Activated naive CD4-positive, alpha-beta T cell treated with anti-CD3 and anti-CD28 coated beads, Interleukin-2, amount 50 U/mL, for 72 hours (primary cell): ENCODE data around the gene MED15. TPM values are rescaled to one million over a fixed set of nuclear protein-coding genes. Genes with fewer than 3 reads are reported as not detected.
"Not testable (repeated sequence)": the region's sequence is repeated elsewhere in the genome, so short reads cannot be mapped to it uniquely, and the experiment has no call there.

Experiments
- ATAC-seq, 2 donors: fragments of 150-1000 bp; cut with Tn5 transposase; 2 replicates each; pipeline ENCODE4 v1.10.0; 2021; ENCODE audit warnings: mild to moderate bottlenecking in 2 of 2, moderate library complexity in 2 of 2
- DNase-seq, 2 donors: peaks; one replicate each; pipeline ENCODE4 v3.0.0; 2021 to 2022; ENCODE audit warnings: low spot score in 2 of 2
- H3K27ac Mint-ChIP-seq, 2 donors: one replicate each; pipeline ENCODE4 v1.8.0; 2022; ENCODE audit warnings: mild to moderate bottlenecking in 2 of 2, mixed read lengths in 2 of 2
- H3K36me3 Mint-ChIP-seq, 2 donors: one replicate each; pipeline ENCODE4 v1.8.0; 2022; ENCODE audit warnings: mixed read lengths in 2 of 2
- H3K9me3 Mint-ChIP-seq, 2 donors: one replicate each; pipeline ENCODE4 v1.8.0; 2022; ENCODE audit warnings: mixed read lengths in 2 of 2
- total RNA-seq, 2 donors: library from RNA; stranded (reverse); gene quantifications; one replicate each; pipeline ENCODE4 v1.2.3, GENCODE V29; 2022

MED15 gene
- total RNA-seq, 2 donors from 2014 or later = 88.9 to 137 TPM

DNA sequence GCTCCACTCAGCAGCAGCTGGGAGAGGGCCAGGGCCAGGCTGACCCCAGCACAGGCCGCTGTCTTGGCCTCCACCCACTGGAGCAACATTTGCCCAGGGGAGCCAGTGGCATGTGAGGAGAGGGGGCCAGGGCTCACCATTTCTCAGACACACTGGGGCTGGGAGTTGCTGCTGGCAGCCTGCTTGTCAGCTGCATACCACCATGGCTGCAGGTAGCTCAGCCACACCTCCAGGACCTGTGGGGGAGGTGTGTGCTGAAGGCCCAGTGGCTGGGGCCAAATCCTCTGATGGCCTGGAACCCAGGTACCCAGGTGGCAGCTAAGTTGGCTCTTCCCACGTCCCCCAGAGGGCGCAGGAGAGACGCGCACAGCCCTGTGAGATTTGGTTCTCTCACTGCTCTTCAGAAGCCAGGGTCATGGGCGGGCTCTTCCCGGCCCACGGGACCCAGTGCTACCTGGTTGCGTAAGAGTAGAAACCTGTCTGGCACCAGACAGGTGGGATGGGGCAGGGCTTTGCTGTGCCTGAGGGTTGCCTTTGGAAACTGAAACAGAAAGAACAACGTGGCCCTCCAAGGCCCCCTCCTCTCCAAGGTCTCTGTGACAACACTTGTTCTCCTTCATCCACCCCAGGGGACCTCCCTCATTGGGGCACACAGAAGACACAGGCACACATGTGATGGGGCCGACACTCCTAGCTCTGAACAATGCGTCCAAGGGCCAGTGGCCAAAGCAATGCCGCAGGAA is 98.8 kb downstream of the MED15 start:
- H3K36me3 Mint-ChIP-seq = no peaks in the 10 kb centered on the region
- DNase-seq (peak in 1 of 2 donors; percentile 74), ATAC-seq (peak; percentile 77 to 86)
- no peaks in the 10 kb centered on the region for H3K9me3 Mint-ChIP-seq
- peak overlapping the region in 1 of 2 donors; percentile 4 for H3K27ac Mint-ChIP-seq

DNA sequence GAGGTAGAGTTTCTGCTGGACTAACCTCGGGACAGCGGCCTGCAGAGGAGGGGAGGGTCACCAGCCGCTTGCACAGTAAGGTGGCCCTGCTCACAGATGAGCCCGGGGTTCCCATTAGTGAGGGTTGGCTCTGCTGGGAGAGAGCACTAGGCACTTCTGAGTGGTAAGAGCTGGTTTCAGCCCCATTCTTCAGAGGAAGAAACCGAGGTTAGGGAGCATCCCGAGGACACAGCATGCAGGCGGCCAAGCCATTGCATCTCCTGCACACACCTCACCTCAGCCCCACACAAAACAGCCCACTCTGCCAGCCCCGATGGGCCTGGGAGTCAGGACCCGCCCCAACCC is 99.3 kb downstream of the MED15 start:
- Mint-ChIP-seq H3K9me3 (no peaks in the 10 kb centered on the region), H3K36me3 (no peaks in the 10 kb centered on the region), H3K27ac (no peak overlapping the region)
- no peak for ATAC-seq
- no peak for DNase-seq

DNA sequence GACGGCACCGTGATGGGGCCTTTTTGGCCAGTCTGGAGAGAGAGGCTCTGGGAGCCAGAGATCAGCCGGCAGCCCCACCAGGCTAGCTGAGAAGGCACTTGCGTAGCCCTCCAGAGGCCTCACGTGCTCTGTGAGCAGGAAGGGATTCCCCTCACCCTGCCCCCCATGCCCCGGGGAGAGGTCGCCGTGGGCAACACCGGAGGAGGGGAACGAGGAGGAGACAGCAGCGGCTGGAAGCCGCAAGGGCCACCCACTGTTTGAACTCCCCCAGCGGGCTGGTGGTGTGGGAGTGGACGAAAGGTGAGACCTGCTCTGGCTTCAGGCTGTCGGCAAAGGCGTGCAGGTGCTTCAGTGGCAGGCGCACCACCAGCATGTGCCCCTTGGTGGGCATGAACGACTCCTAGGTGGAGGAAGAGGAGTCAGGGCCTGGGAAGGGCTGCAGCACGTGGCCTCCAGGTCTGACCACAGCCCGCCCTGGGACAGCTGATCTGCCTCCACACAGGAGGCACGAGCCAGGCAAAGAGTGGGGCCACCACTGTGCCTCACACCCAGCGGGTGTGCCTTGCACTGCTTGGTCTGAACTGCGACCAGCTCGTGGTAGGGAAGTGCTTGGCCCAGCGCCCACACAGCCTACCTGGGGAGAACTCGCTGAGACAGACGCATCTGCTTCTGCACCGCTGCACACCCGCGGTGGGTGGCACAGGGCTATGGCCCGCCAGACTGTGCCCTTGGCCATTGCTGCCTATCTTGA is 99.9 kb downstream of the MED15 start:
- DNase-seq (no peak), ATAC-seq (no peak)
- H3K9me3 Mint-ChIP-seq = no peaks in the 10 kb centered on the region
- no peak overlapping the region for H3K27ac Mint-ChIP-seq
- H3K36me3 Mint-ChIP-seq = no peaks in the 10 kb centered on the region

DNA sequence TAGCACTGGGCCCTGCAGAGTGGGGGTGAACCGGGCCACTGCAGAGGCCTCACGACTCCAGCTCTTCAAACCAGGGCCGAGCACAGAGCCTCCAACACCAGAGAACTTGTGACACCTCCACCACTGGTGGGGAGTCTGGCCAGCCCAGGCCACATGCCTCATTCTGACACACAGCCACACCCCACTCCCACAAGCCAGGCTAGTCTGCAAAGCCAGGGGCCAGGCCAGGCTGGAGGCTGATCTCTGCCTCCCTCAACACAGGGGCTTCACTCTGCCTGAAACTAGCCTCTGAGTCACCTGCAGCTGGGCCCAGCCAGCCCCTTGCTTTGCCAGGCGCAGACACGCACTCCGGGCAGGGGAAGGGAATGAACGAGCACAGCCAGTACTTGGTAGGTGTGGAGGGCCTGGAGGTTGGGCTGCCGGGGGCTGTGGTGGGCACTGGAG is 102.9 kb downstream of the MED15 start:
- no peak overlapping the region for H3K27ac Mint-ChIP-seq
- H3K9me3 Mint-ChIP-seq = no peaks in the 10 kb centered on the region
- H3K36me3 Mint-ChIP-seq = no peaks in the 10 kb centered on the region
- no peak for DNase-seq
- no peak for ATAC-seq

DNA sequence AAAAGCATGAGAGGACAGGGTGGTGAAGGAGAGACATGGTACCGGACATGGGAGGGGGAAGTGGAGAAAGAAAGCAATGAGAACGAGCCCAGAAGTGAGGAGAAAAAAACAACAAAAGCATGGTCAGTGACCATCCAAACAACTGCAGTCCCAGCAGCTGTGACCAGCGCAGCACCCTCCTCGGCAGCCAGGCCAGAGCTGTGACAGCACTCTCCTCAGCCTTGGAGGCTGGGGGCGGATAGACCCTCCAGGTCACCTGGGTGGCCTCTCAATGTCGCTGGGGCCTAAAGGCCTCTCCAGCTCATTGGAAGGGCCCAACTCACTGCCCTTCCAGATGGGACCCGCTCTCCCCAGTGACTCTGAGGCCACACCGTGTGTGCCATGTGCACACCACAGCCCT is 103.3 kb downstream of the MED15 start:
- ATAC-seq (no peak), DNase-seq (no peak)
- Mint-ChIP-seq H3K36me3 (no peaks in the 10 kb centered on the region), H3K9me3 (no peaks in the 10 kb centered on the region), H3K27ac (no peak overlapping the region)

DNA sequence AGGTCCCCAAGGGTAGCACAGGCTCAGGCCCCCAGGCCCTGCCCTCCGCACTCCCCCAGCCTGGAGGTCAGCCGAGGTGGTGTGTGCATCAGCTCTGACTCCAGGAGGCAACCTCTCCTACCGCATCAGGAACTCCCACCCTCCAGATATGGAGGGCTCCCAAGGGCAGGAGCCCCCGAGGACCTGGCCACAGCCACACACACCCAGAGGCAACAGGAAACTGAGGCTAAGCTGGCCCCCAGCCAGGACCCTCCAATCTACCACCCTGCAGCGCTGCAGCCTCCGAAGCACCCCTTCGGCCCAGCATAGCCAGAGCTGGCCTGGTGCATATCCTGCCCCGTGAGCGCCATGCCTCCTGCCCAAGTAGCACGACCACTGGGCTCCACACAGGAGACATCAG is 104.0 kb downstream of the MED15 start:
- Mint-ChIP-seq H3K36me3 (no peaks in the 10 kb centered on the region), H3K27ac (no peak overlapping the region), H3K9me3 (no peaks in the 10 kb centered on the region)
- DNase-seq (no peak), ATAC-seq (no peak)

DNA sequence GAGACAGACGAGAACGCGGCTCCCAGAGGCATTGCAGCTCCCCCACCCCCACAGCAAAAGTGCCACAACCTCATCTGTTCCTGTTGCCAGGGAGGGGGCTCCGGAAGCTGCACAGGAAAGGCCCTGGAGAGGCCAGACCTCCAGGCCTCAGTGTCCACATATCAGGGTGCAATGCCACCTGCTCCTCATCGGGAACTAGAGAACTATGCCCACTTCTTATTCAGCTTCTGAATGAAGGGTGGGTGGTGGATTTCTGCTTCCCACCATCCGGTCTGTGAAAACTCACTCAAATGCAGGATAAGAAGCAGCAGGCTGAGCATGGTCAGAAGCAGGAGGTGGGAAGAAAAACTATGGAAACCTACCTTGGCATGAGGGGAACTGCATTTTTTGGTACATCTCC is 105.9 kb downstream of the MED15 start:
- ATAC-seq (no peak), DNase-seq (no peak)
- no peaks in the 10 kb centered on the region for H3K36me3 Mint-ChIP-seq
- H3K27ac Mint-ChIP-seq = no peak overlapping the region
- H3K9me3 Mint-ChIP-seq = no peaks in the 10 kb centered on the region

DNA sequence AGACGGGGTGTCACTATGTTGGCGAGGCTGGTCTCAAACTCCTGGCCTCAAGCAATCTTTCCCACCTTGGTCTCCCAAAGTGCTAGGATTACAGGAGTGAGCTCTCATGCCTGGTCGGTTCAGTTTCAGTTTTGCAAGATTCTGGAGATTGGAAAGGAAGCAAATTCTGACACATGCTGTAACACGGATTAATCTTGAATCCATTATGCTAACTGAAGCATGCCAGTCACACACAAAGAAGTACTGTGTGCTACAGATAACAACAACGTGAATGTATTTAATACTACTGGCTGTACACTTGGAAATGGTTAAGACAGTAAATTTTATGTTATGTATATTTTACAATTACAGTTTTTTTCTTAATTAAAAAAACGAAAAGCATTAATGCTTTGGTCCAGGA is 107.6 kb downstream of the MED15 start:
- no peaks in the 10 kb centered on the region for H3K36me3 Mint-ChIP-seq
- ATAC-seq = no peak
- H3K27ac Mint-ChIP-seq = no peak overlapping the region
- no peaks in the 10 kb centered on the region for H3K9me3 Mint-ChIP-seq
- no peak for DNase-seq

DNA sequence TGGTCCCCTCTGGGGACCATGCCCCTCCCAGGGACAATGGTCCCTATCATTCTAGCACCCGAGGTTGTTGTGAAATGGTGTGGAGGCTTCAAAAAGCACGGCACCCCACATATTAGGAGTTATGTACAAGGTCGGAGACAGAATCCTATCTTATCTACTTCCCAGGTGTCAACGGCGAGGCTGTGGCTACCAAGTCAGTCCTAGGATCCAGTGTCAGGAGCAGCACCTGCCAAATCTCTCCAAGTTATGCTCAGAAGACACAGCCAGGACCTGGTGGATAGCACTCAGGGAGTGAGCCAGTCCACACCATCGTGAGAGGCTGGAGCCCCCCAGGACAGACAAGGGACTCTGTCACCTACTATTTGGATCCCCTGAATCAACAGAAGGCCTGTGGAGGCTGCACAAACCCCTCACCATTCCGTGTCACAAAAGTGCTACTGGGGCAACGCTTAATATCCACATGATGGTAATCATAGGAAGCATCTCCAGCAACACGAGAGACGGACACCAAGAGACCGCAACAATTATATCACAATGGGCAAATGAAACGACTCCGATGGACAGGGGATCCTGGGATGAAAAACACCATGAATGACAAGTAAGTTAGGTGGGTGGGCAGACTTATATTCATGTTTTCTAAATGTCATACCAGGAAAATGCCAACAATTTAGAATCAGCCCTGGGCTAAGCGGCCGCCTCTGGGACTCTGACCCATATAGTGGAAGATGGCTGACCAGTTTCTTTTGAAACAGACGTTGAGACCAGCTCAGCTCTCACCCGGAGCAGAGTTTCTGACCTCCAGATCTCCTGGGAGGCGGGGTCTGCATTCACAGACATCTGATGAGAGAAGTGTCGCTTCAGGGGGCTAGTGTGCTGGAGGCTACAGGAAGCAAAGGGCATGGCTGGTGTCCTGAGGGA is 108.4 kb downstream of the MED15 start:
- ATAC-seq (no peak), DNase-seq (no peak)
- Mint-ChIP-seq H3K27ac (no peak overlapping the region), H3K36me3 (no peaks in the 10 kb centered on the region), H3K9me3 (no peaks in the 10 kb centered on the region)

DNA sequence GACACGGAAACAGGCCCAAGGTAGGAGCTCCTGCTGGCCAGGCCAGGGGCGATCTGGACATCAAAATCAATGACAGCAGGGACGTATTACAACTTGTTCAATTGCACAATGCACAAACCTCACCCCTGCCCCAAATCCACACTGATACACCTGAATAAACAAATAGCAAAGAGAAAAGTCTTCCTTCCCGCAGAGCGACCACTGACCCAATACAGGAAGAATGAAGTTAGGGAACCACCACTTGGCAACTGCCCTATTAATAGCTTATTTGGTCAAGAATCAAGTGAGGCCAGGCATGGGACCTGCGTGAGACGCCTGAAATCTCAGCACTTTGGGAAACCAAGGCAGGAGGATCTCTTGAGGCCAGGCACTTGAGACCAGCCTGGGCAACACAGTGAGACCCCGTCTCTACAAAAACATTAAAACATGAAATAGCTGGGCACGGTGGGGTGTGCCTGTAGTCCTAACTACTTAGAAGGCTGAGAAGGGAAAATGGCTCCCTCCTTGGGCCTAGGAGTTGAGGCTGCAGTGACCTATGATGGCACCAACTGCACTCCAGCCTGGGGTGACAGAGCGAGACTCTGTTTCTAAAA is 109.1 kb downstream of the MED15 start:
- Mint-ChIP-seq H3K27ac (no peak overlapping the region), H3K36me3 (no peaks in the 10 kb centered on the region), H3K9me3 (no peaks in the 10 kb centered on the region)
- DNase-seq (no peak), ATAC-seq (no peak)

DNA sequence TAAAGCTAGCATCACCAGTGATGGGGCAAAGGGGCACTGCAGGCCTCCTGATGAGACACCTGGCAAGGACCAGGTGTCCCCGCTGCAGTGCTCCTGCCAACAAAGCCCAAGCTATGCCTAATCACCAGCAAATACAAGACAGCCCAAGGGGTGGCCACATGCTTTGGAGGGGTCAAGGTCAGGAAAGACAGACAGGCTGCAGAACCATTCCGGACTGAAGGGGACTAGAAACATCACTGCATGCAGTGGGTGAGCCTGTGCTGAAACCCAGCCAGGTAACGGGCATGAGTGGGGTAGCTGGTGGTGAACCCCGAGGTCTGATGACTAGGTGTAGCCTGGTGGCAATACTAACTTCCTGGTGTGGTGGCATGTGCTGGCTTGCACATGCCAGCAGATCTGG is 111.1 kb downstream of the MED15 start:
- no peak overlapping the region for H3K27ac Mint-ChIP-seq
- ATAC-seq (no peak), DNase-seq (no peak)
- H3K9me3 Mint-ChIP-seq = no peaks in the 10 kb centered on the region
- H3K36me3 Mint-ChIP-seq = no peaks in the 10 kb centered on the region

DNA sequence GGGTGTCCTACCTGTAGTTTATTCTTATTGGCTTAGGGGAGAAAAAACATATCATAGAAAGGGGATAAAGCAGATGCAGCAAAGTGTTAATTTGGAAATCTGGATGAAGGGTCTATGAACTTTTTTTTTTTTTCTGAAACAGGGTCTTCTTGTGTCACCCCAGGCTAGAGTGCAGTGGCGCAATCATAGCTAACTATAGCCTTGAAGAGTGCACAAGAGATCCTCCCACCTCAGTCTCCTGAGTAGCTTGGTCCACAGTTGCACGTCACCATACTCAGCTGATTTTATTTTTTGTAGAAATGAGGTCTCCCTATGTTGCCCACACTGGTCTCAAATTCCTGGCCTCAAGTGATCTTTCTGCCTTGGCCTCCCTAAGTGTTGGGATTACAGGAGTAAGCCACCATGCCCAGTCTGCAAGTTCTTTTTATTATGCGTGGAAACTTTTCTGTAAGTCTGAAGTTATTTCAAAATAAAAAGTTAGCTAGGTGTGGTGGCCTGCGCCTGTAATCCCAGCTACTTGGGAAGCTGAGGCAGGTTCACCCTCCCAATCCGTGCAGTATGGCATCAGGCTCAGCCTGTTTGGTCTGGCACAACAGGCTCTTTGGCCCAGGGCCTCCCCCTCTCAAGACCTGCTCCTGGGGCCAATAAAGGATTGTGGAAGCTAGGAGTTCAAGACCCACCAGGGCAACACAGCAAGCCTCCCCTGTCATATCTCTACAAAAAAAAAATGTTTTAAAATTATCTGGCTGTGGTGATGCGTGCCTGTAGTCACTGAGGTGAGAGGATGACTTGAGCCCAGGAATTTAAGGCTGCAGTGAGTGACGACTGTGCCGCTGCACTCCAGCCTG is 111.9 kb downstream of the MED15 start:
- no peak overlapping the region for H3K27ac Mint-ChIP-seq
- ATAC-seq (no peak), DNase-seq (no peak)
- no peaks in the 10 kb centered on the region for H3K36me3 Mint-ChIP-seq
- no peaks in the 10 kb centered on the region for H3K9me3 Mint-ChIP-seq

DNA sequence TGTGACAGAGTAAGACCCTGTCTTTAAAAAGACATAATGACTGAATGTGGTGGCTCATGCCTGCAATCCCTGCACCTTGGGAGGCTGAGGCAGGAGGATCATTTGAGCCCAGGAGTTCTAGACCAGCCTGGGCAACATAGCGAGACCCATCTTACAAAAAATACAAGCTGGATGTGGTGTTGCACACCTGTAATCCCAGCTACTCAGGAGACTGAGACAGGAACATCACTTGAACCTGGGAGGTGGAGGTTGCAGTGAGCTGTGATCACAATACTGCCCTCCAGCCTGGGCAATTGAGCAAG is 112.4 kb downstream of the MED15 start:
- not testable (repeated sequence) for DNase-seq, H3K27ac Mint-ChIP-seq, H3K36me3 Mint-ChIP-seq, ATAC-seq, H3K9me3 Mint-ChIP-seq

DNA sequence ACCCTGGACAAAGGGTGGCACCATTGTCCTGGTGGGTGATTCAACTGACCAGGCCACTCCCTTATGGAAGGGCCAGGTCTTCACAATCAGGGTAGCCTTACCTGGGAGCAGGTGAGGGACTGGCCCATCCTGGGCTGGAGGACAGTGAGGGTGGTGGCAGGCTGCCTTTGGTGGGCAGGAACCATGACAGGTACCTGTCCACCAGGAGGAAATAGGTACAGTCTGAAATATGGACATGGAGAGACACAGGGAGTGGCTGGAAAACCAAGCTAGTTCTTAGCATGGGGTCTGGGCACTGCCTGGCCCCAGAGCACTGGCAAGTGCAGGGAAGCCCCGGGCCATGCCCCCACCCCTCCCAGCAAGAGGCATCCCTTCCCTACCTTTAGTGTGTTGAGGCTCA is 113.8 kb downstream of the MED15 start:
- H3K36me3 Mint-ChIP-seq = no peaks in the 10 kb centered on the region
- ATAC-seq (no peak), DNase-seq (no peak)
- no peaks in the 10 kb centered on the region for H3K9me3 Mint-ChIP-seq
- H3K27ac Mint-ChIP-seq = no peak overlapping the region

DNA sequence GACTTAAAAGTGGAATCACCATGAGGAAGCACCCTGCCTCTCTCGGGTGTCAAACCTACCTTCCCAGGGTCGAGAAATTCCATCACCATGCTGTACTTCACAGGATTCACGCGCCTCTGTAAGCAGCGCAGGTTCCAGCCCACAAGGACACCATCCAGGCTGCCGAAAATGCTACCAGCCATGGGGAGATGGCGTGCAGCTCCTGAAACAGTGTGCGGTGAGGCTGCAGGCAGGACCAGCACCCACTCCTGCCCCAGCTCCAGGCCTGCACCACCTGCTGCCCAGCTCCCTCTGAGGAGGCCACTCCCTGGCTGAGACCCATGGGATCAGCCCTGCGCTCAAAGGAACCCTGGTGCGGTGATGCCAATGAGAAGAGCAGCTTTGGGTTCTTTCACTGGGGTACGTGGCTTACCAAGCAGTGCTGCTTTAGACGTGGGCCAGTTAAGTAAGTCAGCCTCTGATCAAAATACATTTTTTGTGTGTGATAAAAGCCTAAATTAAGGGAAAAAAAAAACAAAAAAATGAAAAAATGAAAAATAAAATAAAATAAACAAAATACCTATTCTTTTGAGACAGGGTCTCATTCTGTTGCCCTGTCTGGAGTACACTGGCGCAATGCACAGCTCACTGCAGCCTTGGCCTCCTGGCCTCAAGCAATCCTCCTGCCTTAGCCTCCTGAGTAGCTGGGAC is 115.4 kb downstream of the MED15 start:
- H3K9me3 Mint-ChIP-seq = no peaks in the 10 kb centered on the region
- no peaks in the 10 kb centered on the region for H3K36me3 Mint-ChIP-seq
- DNase-seq = no peak
- no peak overlapping the region for H3K27ac Mint-ChIP-seq
- ATAC-seq = no peak

DNA sequence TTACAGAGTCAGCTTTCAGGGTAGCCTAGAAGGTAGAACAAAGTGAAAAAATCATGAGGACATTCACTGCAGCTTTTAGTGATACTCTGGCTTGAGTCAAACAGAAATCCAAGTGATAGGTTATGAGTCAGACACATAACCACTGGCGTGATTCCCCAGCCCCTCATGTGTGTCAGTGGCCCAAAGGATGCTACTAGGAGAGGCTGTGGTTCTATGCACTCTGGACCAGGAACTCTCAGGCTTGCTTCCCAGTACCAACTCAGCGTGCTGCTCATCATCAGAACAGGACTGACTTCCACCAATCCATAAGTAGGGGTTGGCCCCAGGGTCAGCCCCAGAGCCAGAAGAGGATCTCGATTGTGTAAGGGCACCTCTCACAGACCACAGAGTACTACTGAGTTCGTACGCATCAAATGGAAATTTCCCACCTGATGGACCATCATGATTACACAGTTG is 116.8 kb downstream of the MED15 start:
- peak overlapping the region in 1 of 2 donors; percentile 44 for H3K27ac Mint-ChIP-seq
- no peaks in the 10 kb centered on the region for H3K36me3 Mint-ChIP-seq
- DNase-seq (peak; percentile 69 to 86), ATAC-seq (peak; percentile 96 to 98)
- H3K9me3 Mint-ChIP-seq = no peaks in the 10 kb centered on the region
